ENCODE results near the gene TMED5.

The TMED5 gene

GRCh38 chr1:93151474-93151873 is 28.7 kb downstream of the TMED5 start:
- TF ChIP-seq CTCF (IDR thresholded peaks at IDR 0.05; ENCODE audit: low read depth, low read length), result no peak
- Histone ChIP-seq H3K27ac (no peak overlapping the region), H3K27me3 (ENCODE audit: insufficient read depth, low read depth, severe bottlenecking) (no peaks in the 10 kb centered on the region), H3K36me3 (peaks cover 21% of the 10 kb centered on the region), H3K4me3 (ENCODE audit: low read depth, low read length) (no peak overlapping the region), H3K9me3 (ENCODE audit: severe bottlenecking) (no peaks in the 10 kb centered on the region)
- no peak for DNase-seq

DNA sequence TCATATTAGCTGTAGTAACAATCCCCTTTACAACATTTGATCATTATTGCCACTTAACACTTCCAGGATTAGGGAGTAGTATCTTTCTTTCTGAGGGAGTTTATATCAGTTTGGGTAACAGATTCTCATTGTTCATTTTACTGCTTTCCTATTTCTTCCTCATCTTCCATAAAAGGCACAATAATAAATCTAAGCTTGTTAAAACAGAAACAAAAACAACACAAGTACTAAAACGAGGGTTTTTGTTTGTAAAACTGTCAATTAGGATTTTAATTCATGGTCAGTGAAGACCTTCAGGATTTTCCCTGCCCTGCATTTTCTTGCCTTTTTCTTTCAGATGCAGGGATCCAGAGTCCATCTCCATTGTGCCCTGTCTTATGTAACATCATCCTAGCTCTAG is 29.5 kb downstream of the TMED5 start:
- no peak overlapping the region for H3K4me3 ChIP-seq (ENCODE audit: low read depth, low read length)
- no peak for DNase-seq
- no peak for TF ChIP-seq CTCF (IDR thresholded peaks at IDR 0.05; ENCODE audit: low read depth, low read length)
- no peaks in the 10 kb centered on the region for H3K27me3 ChIP-seq (ENCODE audit: insufficient read depth, low read depth, severe bottlenecking)
- H3K36me3 ChIP-seq, result peaks cover 20% of the 10 kb centered on the region
- H3K27ac ChIP-seq, result no peak overlapping the region
- no peaks in the 10 kb centered on the region for H3K9me3 ChIP-seq (ENCODE audit: severe bottlenecking)

GRCh38 chr1:93148001-93148400 is 32.2 kb downstream of the TMED5 start:
- H3K36me3 ChIP-seq, result peaks cover 8% of the 10 kb centered on the region
- H3K4me3 ChIP-seq (ENCODE audit: low read depth, low read length), result no peak overlapping the region
- no peaks in the 10 kb centered on the region for H3K9me3 ChIP-seq (ENCODE audit: severe bottlenecking)
- DNase-seq, result no peak
- H3K27ac ChIP-seq, result no peak overlapping the region
- no peak for TF ChIP-seq CTCF (IDR thresholded peaks at IDR 0.05; ENCODE audit: low read depth, low read length)
- H3K27me3 ChIP-seq (ENCODE audit: insufficient read depth, low read depth, severe bottlenecking), result no peaks in the 10 kb centered on the region

GRCh38 chr1:93143769-93144168 is 36.4 kb downstream of the TMED5 start:
- H3K9me3 ChIP-seq (ENCODE audit: severe bottlenecking), result no peaks in the 10 kb centered on the region
- H3K4me3 ChIP-seq (ENCODE audit: low read depth, low read length), result no peak overlapping the region
- H3K36me3 ChIP-seq, result peaks cover 12% of the 10 kb centered on the region
- TF ChIP-seq CTCF (IDR thresholded peaks at IDR 0.05; ENCODE audit: low read depth, low read length), result no peak
- no peak for DNase-seq
- no peaks in the 10 kb centered on the region for H3K27me3 ChIP-seq (ENCODE audit: insufficient read depth, low read depth, severe bottlenecking)
- H3K27ac ChIP-seq, result no peak overlapping the region

DNA sequence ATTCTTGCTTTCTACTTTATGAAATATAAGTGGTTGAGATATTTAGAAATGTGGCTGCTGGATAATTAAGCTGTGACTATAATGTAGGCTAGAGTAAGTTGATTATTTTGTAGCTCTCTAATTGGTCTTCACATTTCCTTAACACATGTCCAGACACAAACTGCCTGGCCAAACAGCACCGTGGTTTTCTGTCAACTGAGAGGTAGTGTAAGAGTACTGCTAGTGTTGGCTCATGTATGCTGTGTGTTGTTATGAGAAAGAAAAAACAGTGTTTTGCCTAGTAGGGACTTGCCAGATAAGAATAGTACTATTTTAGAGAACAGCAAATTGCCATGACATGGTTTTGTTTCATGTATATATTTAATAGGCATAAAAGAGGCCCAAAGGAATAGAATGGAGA is 37.1 kb downstream of the TMED5 start:
- no peak for TF ChIP-seq CTCF (IDR thresholded peaks at IDR 0.05; ENCODE audit: low read depth, low read length)
- no peaks in the 10 kb centered on the region for H3K27me3 ChIP-seq (ENCODE audit: insufficient read depth, low read depth, severe bottlenecking)
- H3K9me3 ChIP-seq (ENCODE audit: severe bottlenecking), result no peaks in the 10 kb centered on the region
- no peak overlapping the region for H3K27ac ChIP-seq
- H3K36me3 ChIP-seq, result peaks cover 16% of the 10 kb centered on the region
- no peak for DNase-seq
- no peak overlapping the region for H3K4me3 ChIP-seq (ENCODE audit: low read depth, low read length)

DNA sequence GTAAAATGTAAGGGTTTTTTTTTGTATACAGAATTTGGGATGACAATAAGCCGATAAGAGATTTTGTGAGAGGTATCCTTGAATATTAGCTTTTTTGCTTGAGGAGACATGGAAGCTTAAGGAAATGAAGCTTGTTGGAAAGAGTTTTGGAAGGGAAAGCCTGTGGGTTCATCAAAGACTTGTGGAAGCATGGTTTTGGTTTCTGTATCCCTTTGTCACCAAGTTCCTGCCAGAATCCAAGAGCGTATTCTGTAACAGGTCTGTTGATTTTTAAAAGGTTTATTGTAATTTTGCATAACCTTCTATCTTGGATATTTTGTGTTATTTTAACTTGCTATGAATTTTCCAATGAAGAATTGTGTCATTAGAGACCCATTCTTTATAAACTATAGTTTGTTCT is 38.1 kb downstream of the TMED5 start:
- no peak for DNase-seq
- H3K9me3 ChIP-seq (ENCODE audit: severe bottlenecking), result no peaks in the 10 kb centered on the region
- H3K27ac ChIP-seq, result no peak overlapping the region
- H3K27me3 ChIP-seq (ENCODE audit: insufficient read depth, low read depth, severe bottlenecking), result no peaks in the 10 kb centered on the region
- TF ChIP-seq CTCF (IDR thresholded peaks at IDR 0.05; ENCODE audit: low read depth, low read length), result no peak
- H3K36me3 ChIP-seq, result peaks cover 25% of the 10 kb centered on the region
- no peak overlapping the region for H3K4me3 ChIP-seq (ENCODE audit: low read depth, low read length)
